Measurements from ENCODE around the gene MN1. TPM values are rescaled to one million over a fixed set of nuclear protein-coding genes. Genes with fewer than 3 reads are reported as not detected.

The MN1 gene
- polyA plus RNA-seq, 3 donors, result 0.06 to 0.38 (median 0.29) TPM

DNA sequence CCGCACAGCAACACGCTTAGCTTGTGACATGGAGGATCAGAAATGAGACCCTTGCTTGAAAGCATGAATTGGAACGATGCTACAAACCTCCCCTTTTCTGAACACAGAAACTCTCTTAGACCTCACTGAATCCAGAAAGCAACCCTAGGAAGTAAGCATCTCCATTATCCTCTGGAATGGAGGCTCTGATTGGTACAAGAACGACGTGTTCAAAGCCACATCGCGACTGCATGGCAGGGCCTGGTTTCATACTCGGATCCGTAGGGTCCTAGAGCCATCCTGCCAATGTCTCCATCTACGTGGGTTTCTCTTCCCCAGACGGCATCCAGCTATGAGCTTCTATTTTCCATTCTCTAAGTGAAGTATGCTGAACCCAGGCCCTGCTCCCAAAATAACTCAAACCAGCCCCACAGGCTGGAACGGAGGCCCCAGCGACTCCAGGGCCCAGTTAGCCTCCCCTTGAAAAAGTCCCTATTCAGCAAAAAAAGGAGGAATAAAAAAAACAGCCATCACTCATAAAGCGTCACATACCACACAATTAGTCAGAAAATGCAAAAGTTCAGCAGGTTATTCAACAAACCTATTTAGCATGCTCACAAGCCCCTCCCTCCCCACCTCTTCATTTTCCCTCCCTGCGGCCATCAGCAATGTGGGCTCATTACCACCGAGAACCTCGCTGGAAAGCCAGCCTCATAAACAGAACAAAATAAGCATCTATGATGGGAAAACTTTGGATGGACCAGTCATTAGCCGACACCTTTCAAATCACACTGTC lies 7.1 kb upstream of the MN1 start:
- Histone ChIP-seq H3K4me2 (replicated peaks; ENCODE audit: extremely low read depth, low read length, poor library complexity, severe bottlenecking) (no peak overlapping the region), H3K4me1 (ENCODE audit: control insufficient read depth in 1 of 2, insufficient read depth in 2 of 2, low read length in 2 of 2) (no peaks in the 10 kb centered on the region), H3K79me2 (ENCODE audit: insufficient read depth, low read length) (no peaks in the 10 kb centered on the region), H4K20me1 (ENCODE audit: insufficient read depth, low read length) (no peaks in the 10 kb centered on the region), H2AFZ (ENCODE audit: insufficient read depth, low read depth, low read length, poor library complexity, severe bottlenecking) (no peak overlapping the region), H3K27ac (ENCODE audit: low read depth in 1 of 2, low read length in 2 of 2) (no peak overlapping the region), H3K9me3 (replicated peaks in 1 of 2; ENCODE audit: control insufficient read depth in 1 of 2, insufficient read depth in 1 of 2, low read length in 2 of 2) (no peaks in the 10 kb centered on the region), H3K4me3 (replicated peaks in 1 of 3; ENCODE audit: low read depth in 2 of 3, low read length in 3 of 3) (no peak overlapping the region), H3K36me3 (replicated peaks in 1 of 2; ENCODE audit: control insufficient read depth in 1 of 2, insufficient read depth in 2 of 2, low read length in 2 of 2) (no peaks in the 10 kb centered on the region), H3K27me3 (ENCODE audit: control insufficient read depth in 2 of 2, insufficient read depth in 2 of 2, low read length in 2 of 2) (peaks cover 0 to 7% of the 10 kb centered on the region in 2 donors), H3K9ac (ENCODE audit: insufficient read depth, low read length, poor library complexity, severe bottlenecking) (no peak overlapping the region)
- Mint-ChIP-seq H3K27ac (no peak overlapping the region), H3K4me3 (no peak overlapping the region), H3K36me3 (no peaks in the 10 kb centered on the region), H3K27me3 (ENCODE audit: low read depth in 3 of 3) (peaks cover 16 to 24% (median 18%) of the 10 kb centered on the region in 3 donors), H3K9me3 (no peaks in the 10 kb centered on the region), H3K4me1 (no peaks in the 10 kb centered on the region)
- WGBS (ENCODE audit: insufficient coverage), result 92% methylated on average over 18 of the region's 18 CpGs
- DNase-seq, result no peak
- intact Hi-C loops (cut with micrococcal nuclease), result loop anchor here (10.0 kb wide), 3 partner anchors 114 to 404 kb away; no protein-coding TSS in a partner anchor
- TF ChIP-seq CTCF (IDR thresholded peaks at IDR 0.05), result no peak

GRCh38 chr22:27805841-27806240 lies 4.3 kb upstream of the MN1 start:
- WGBS (ENCODE audit: insufficient coverage), result 96% methylated on average over 5 of the region's 7 CpGs
- no peaks in the 10 kb centered on the region for H3K79me2 ChIP-seq (ENCODE audit: insufficient read depth, low read length)
- H3K27ac ChIP-seq (ENCODE audit: low read depth in 1 of 2, low read length in 2 of 2), result no peak overlapping the region
- Mint-ChIP-seq H3K4me3 (no peak overlapping the region), H3K27ac (no peak overlapping the region), H3K36me3 (no peaks in the 10 kb centered on the region), H3K9me3 (peaks cover 0 to 4% (median 0%) of the 10 kb centered on the region in 7 donors), H3K4me1 (peaks cover 8% of the 10 kb centered on the region), H3K27me3 (ENCODE audit: low read depth in 3 of 3) (peaks cover 37 to 43% (median 39%) of the 10 kb centered on the region in 3 donors)
- H3K4me1 ChIP-seq (ENCODE audit: control insufficient read depth in 1 of 2, insufficient read depth in 2 of 2, low read length in 2 of 2), result peaks cover 6% of the 10 kb centered on the region in 2 donors
- no peak overlapping the region for H3K4me2 ChIP-seq (replicated peaks; ENCODE audit: extremely low read depth, low read length, poor library complexity, severe bottlenecking)
- no peak overlapping the region for H3K9ac ChIP-seq (ENCODE audit: insufficient read depth, low read length, poor library complexity, severe bottlenecking)
- intact Hi-C loops (cut with micrococcal nuclease), result loop anchor here (10.0 kb wide), 3 partner anchors 111 to 401 kb away; no protein-coding TSS in a partner anchor
- TF ChIP-seq CTCF (IDR thresholded peaks at IDR 0.05), result no peak
- no peak overlapping the region for H2AFZ ChIP-seq (ENCODE audit: insufficient read depth, low read depth, low read length, poor library complexity, severe bottlenecking)
- H3K9me3 ChIP-seq (replicated peaks in 1 of 2; ENCODE audit: control insufficient read depth in 1 of 2, insufficient read depth in 1 of 2, low read length in 2 of 2), result no peaks in the 10 kb centered on the region
- no peak overlapping the region for H3K4me3 ChIP-seq (replicated peaks in 1 of 3; ENCODE audit: low read depth in 2 of 3, low read length in 3 of 3)
- H3K27me3 ChIP-seq (ENCODE audit: control insufficient read depth in 2 of 2, insufficient read depth in 2 of 2, low read length in 2 of 2), result peaks cover 11 to 28% of the 10 kb centered on the region in 2 donors
- H4K20me1 ChIP-seq (ENCODE audit: insufficient read depth, low read length), result no peaks in the 10 kb centered on the region
- H3K36me3 ChIP-seq (replicated peaks in 1 of 2; ENCODE audit: control insufficient read depth in 1 of 2, insufficient read depth in 2 of 2, low read length in 2 of 2), result no peaks in the 10 kb centered on the region
- no peak for DNase-seq

All from CD14-positive monocyte (primary cell).